PC-3 (cell line): ENCODE measurements around the gene SPATA31D1. TPM values are rescaled to one million over a fixed set of nuclear protein-coding genes. Genes with fewer than 3 reads are reported as not detected.

Experiments
- ATAC-seq: fragments of 200-7000 bp; cut with Tn5 transposase; 2 replicates; pipeline ENCODE4 v1.9.1; 2020; ENCODE audit warnings: mild to moderate bottlenecking, moderate library complexity
- BruUV-seq: library from RNA; stranded (reverse); fragments of 400-500 nt; replicated peaks from 2 replicates; lab custom pipeline; 2021; lab: Mats Ljungman, UMichigan
- CTCF ChIA-PET: fragments of 300-600 bp; sonication (Branson Sonifier 250); formaldehyde crosslinking; loops from one replicate; lab custom pipeline; 2022; ENCODE audit warnings: antibody characterized with exemption; lab: Charles Lee
- POLR2A ChIA-PET: fragments of 300-600 bp; sonication (Branson Sonifier 250); formaldehyde crosslinking; loops from one replicate; lab custom pipeline; 2022; ENCODE audit warnings: antibody characterized with exemption; ENCODE audit not compliant: unreplicated experiment; lab: Charles Lee
- DNase-seq: peaks from one replicate; pipeline ENCODE4 v3.0.0-alpha.2; 2015
- H2AFZ ChIP-seq: fragments of 300-600 bp; sonication (generic); 2 replicates; pipeline ENCODE4 v1.6.0; 2016; ENCODE audit warnings: antibody characterized with exemption, low read length
- H3F3A ChIP-seq: fragments of 300-600 bp; sonication (generic); one replicate; pipeline ENCODE4 v1.6.0; 2017; ENCODE audit warnings: antibody characterized with exemption, low read length, control low read depth, mild to moderate bottlenecking; ENCODE audit not compliant: unreplicated experiment
- H3K27ac ChIP-seq: fragments of 300-600 bp; sonication (generic); 2 replicates; pipeline ENCODE4 v1.5.1; 2016; ENCODE audit warnings: mild to moderate bottlenecking, low read length
- H3K27me3 ChIP-seq: fragments of 300-600 bp; sonication (generic); 2 replicates; pipeline ENCODE4 v1.6.1; 2016; ENCODE audit warnings: low read length, mixed read lengths
- H3K36me3 ChIP-seq: fragments of 300-600 bp; sonication (generic); 2 replicates; pipeline ENCODE4 v1.6.1; 2016; ENCODE audit warnings: low read depth, mixed run types, low read length, mixed read lengths
- H3K4me1 ChIP-seq: fragments of 300-600 bp; sonication (generic); 2 replicates; pipeline ENCODE4 v1.5.1; 2016; ENCODE audit warnings: low read length; ENCODE audit not compliant: insufficient read depth
- H3K4me2 ChIP-seq: fragments of 300-600 bp; sonication (generic); 2 replicates; pipeline ENCODE4 v1.6.0; 2016; ENCODE audit warnings: low read length
- H3K4me3 ChIP-seq: fragments of 300-600 bp; sonication (generic); 2 replicates; pipeline ENCODE4 v1.5.1; 2016; ENCODE audit warnings: mild to moderate bottlenecking, low read length, mixed read lengths
- H3K79me2 ChIP-seq: fragments of 300-600 bp; sonication (generic); 2 replicates; pipeline ENCODE4 v1.6.1; 2017; ENCODE audit warnings: low read length, mixed read lengths
- H3K9ac ChIP-seq: fragments of 300-600 bp; sonication (generic); 2 replicates; pipeline ENCODE4 v1.6.0; 2016; ENCODE audit warnings: mild to moderate bottlenecking, low read length
- H3K9me2 ChIP-seq: fragments of 300-600 bp; sonication (generic); replicated peaks from 2 replicates; pipeline ENCODE4 v1.6.1; 2016; ENCODE audit warnings: mixed run types, low read length, mixed read lengths
- H3K9me3 ChIP-seq: fragments of 300-600 bp; sonication (generic); 2 replicates; pipeline ENCODE4 v1.6.1; 2016; ENCODE audit warnings: low read length, mixed read lengths
- H4K20me1 ChIP-seq: fragments of 300-600 bp; sonication (generic); 2 replicates; pipeline ENCODE4 v1.6.1; 2016; ENCODE audit warnings: low read length, mixed read lengths
- EZH2 ChIP-seq: fragments of 300-600 bp; sonication (generic); IDR thresholded peaks from one replicate; pipeline ENCODE4 v1.6.1; 2017; ENCODE audit warnings: antibody characterized with exemption, mild to moderate bottlenecking, low read length; ENCODE audit not compliant: unreplicated experiment
- EZH2phosphoT487 ChIP-seq: fragments of 300-600 bp; sonication (generic); IDR thresholded peaks from 2 replicates; pipeline ENCODE4 v1.6.1; 2018; ENCODE audit warnings: mild to moderate bottlenecking, antibody characterized with exemption, low read length, borderline replicate concordance
- intact Hi-C: fragments of 100-400 bp; cut with micrococcal nuclease; formaldehyde crosslinking; loops from 2 replicates; pipeline ENCODE4 v1.9.0; 2023
- total RNA-seq: library from RNA; depleted of rRNA; stranded (reverse); fragments of >200 nt; gene quantifications from 2 replicates; pipeline ENCODE4 v1.2.3, GENCODE V29; 2014
- TF ChIP-seq, protein P1 (sequence below): fragments of 300-600 bp; sonication (generic); conservative IDR thresholded peaks from 2 replicates; pipeline ENCODE4 v1.5.1; 2017; ENCODE audit warnings: antibody characterized with exemption, low read depth, mild to moderate bottlenecking, low read length

Gene SPATA31D1
- total RNA-seq, 1 experiment from 2014 or later = not detected

DNA sequence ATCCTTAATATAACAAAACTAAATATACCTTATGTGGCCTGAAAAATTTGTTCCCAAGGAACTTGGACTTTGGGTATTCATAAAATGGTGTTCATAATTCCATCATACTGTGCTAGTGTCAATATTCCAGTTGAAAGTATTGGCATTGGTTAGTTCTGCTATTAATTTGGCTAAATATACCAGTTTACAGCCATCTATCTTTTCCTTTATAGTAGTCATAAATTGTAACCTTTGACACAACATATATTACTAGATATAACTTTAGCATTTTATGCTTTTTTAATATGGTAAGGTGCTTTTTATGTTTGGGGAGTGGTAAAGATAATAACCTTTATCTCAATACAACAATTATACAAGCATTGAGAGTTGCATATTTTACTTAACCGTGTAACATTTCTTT is 23.7 kb downstream of the SPATA31D1 start:
- intact Hi-C loops = no loop called here
- no peak overlapping the region for H3K9ac ChIP-seq
- no peaks in the 10 kb centered on the region for H3K27me3 ChIP-seq
- no peaks in the 10 kb centered on the region for H3K4me1 ChIP-seq
- no peaks in the 10 kb centered on the region for H3K9me2 ChIP-seq
- no peaks in the 10 kb centered on the region for H3K79me2 ChIP-seq
- H2AFZ ChIP-seq = no peak overlapping the region
- ATAC-seq (no peak), DNase-seq (no peak)
- H3K36me3 ChIP-seq = no peaks in the 10 kb centered on the region
- H3K9me3 ChIP-seq = no peaks in the 10 kb centered on the region
- H4K20me1 ChIP-seq = no peaks in the 10 kb centered on the region
- H3F3A ChIP-seq = no peaks in the 10 kb centered on the region
- H3K27ac ChIP-seq = no peak overlapping the region
- H3K4me3 ChIP-seq = no peak overlapping the region
- TF ChIP-seq EZH2phosphoT487 = no peak
- no peak for TF ChIP-seq EZH2
- TF ChIP-seq, protein P1, sequence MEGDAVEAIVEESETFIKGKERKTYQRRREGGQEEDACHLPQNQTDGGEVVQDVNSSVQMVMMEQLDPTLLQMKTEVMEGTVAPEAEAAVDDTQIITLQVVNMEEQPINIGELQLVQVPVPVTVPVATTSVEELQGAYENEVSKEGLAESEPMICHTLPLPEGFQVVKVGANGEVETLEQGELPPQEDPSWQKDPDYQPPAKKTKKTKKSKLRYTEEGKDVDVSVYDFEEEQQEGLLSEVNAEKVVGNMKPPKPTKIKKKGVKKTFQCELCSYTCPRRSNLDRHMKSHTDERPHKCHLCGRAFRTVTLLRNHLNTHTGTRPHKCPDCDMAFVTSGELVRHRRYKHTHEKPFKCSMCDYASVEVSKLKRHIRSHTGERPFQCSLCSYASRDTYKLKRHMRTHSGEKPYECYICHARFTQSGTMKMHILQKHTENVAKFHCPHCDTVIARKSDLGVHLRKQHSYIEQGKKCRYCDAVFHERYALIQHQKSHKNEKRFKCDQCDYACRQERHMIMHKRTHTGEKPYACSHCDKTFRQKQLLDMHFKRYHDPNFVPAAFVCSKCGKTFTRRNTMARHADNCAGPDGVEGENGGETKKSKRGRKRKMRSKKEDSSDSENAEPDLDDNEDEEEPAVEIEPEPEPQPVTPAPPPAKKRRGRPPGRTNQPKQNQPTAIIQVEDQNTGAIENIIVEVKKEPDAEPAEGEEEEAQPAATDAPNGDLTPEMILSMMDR = no peak
- ChIA-PET POLR2A (no interaction called here), CTCF (no interaction called here)
- H3K4me2 ChIP-seq = no peak overlapping the region
- BruUV-seq = no TSS peak

DNA sequence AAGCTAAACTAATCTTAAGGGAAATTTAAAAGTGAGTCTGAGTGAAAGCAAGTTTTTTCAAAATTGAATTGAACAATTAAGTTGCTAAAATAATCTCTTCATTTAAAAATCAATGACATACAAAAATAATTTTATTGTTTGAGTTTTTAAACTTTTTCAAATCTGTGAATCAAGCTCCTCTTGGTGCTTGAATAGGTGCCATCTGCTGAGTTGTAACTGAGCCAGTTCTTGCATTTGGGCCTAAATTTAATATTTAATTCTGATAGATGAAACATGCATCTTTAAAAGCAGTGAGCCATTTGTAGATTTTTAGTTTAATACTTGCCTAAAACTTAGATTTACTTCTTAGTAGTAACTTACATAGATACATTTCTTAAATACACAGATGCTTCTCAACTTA is 31.8 kb downstream of the SPATA31D1 start:
- H3F3A ChIP-seq = no peaks in the 10 kb centered on the region
- CTCF ChIA-PET = no interaction called here
- no peaks in the 10 kb centered on the region for H3K36me3 ChIP-seq
- intact Hi-C loops = no loop called here
- H3K9me3 ChIP-seq = no peaks in the 10 kb centered on the region
- no peak overlapping the region for H3K4me3 ChIP-seq
- no peaks in the 10 kb centered on the region for H3K79me2 ChIP-seq
- H4K20me1 ChIP-seq = no peaks in the 10 kb centered on the region
- no peak for DNase-seq
- no TSS peak for BruUV-seq
- no peak overlapping the region for H3K9ac ChIP-seq
- no peak overlapping the region for H2AFZ ChIP-seq
- no peaks in the 10 kb centered on the region for H3K27me3 ChIP-seq
- no peaks in the 10 kb centered on the region for H3K9me2 ChIP-seq
- no peak overlapping the region for H3K27ac ChIP-seq
- H3K4me1 ChIP-seq = peaks cover 3% of the 10 kb centered on the region; the same call in 1 of the 2 replicates
- POLR2A ChIA-PET = no interaction called here
- no peak for ATAC-seq
- TF ChIP-seq, protein P1 = no peak
- TF ChIP-seq EZH2 (no peak), EZH2phosphoT487 (no peak)
- no peak overlapping the region for H3K4me2 ChIP-seq

DNA sequence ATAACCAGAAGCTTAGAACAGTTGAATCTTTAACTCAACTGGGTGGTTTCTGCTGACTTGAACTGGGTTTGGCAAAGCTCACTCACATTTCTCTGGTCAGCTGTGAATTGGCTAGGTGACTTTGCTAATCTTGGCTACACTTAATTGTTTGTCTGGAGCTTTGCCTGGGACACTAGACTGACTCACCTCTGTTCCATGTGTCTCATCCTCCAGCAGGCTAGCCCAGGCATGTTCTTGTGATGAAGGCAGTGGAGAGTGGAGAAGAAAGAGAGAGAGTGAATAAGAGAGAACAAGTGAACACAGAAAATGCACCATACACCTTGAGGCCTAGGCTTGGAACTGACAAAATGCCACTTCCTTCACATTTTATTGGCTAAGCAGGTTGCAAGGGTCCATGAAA is 32.6 kb downstream of the SPATA31D1 start:
- H3K4me2 ChIP-seq = no peak overlapping the region
- H3K9ac ChIP-seq = no peak overlapping the region
- CTCF ChIA-PET = no interaction called here

More for the DNA sequence above, 32.6 kb downstream of the SPATA31D1 start:
- Histone ChIP-seq H2AFZ (no peak overlapping the region), H3K27ac (no peak overlapping the region), H3K9me2 (no peaks in the 10 kb centered on the region), H4K20me1 (no peaks in the 10 kb centered on the region), H3K27me3 (no peaks in the 10 kb centered on the region), H3K36me3 (no peaks in the 10 kb centered on the region), H3K9me3 (no peaks in the 10 kb centered on the region), H3F3A (no peaks in the 10 kb centered on the region), H3K4me3 (no peak overlapping the region), H3K79me2 (no peaks in the 10 kb centered on the region), H3K4me1 (peaks cover 3% of the 10 kb centered on the region; the same call in 1 of the 2 replicates)
- POLR2A ChIA-PET = no interaction called here
- TF ChIP-seq, protein P1 = no peak
- TF ChIP-seq EZH2phosphoT487 (no peak), EZH2 (no peak)
- intact Hi-C loops = no loop called here
- DNase-seq (peak; percentile 62), ATAC-seq (peak; percentile 42)
- BruUV-seq = no TSS peak
